ENCODE measurements around the gene DNAJC9.

Gene DNAJC9

DNA sequence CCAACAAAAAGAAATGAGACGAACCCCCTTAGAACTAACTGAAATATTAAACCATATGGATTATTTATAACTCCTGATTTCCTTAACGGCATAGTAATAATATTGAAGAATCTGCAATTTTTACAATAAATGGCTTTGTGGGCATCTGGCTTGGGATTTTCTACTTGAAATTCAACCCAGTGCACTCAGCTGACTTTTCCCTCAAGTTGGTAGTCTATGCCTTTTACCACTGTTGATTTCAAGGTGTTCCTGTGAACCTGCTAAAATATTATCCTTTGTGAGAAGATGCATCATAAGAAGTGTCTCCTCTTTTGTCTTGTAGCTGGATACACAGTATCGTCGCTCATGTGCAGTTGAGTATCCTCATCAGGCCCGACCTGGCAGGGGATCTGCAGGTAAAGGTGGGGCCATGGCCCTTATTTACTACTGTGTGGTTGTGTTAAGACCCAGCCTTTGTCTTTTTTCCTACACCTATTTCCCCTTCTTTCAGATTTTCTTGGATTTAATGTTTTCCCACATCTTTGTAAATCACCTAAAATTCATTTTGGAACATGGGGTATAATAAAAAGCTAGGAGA, 8.0 kb downstream of the DNAJC9 start:
- Histone ChIP-seq H3K27me3 (ENCODE audit: control insufficient read depth, low read length) (no peaks in the 10 kb centered on the region), H3K9me2 (replicated peaks; ENCODE audit: control insufficient read depth, low read length) (no peaks in the 10 kb centered on the region), H3K4me3 (ENCODE audit: low read length) (no peak overlapping the region), H3K4me2 (ENCODE audit: low read length) (no peak overlapping the region), H3K79me2 (ENCODE audit: control insufficient read depth, low read length) (peaks cover 20% of the 10 kb centered on the region), H3K4me1 (ENCODE audit: control insufficient read depth, low read length) (peaks cover 7% of the 10 kb centered on the region), H4K20me1 (ENCODE audit: control insufficient read depth, insufficient read depth, low read depth, low read length) (peaks cover 4% of the 10 kb centered on the region; the same call in 1 of the 2 replicates), H3K27ac (ENCODE audit: low read depth, low read length) (no peak overlapping the region), H3K36me3 (ENCODE audit: control insufficient read depth, low read length) (peaks cover 86% of the 10 kb centered on the region), H3K9me3 (ENCODE audit: control insufficient read depth, insufficient read depth, low read length) (no peaks in the 10 kb centered on the region), H3F3A (ENCODE audit: control insufficient read depth, insufficient read depth) (peaks cover 15% of the 10 kb centered on the region; the same call in 1 of the 2 replicates)
- TF ChIP-seq, protein P1, sequence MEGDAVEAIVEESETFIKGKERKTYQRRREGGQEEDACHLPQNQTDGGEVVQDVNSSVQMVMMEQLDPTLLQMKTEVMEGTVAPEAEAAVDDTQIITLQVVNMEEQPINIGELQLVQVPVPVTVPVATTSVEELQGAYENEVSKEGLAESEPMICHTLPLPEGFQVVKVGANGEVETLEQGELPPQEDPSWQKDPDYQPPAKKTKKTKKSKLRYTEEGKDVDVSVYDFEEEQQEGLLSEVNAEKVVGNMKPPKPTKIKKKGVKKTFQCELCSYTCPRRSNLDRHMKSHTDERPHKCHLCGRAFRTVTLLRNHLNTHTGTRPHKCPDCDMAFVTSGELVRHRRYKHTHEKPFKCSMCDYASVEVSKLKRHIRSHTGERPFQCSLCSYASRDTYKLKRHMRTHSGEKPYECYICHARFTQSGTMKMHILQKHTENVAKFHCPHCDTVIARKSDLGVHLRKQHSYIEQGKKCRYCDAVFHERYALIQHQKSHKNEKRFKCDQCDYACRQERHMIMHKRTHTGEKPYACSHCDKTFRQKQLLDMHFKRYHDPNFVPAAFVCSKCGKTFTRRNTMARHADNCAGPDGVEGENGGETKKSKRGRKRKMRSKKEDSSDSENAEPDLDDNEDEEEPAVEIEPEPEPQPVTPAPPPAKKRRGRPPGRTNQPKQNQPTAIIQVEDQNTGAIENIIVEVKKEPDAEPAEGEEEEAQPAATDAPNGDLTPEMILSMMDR (IDR thresholded peaks at IDR 0.05; ENCODE audit: low read depth, low read length, poor library complexity, severe bottlenecking), result no peak
- no peak for TF ChIP-seq EZH2phosphoT487 (IDR thresholded peaks at IDR 0.05; ENCODE audit: borderline replicate concordance, low read length)

DNA sequence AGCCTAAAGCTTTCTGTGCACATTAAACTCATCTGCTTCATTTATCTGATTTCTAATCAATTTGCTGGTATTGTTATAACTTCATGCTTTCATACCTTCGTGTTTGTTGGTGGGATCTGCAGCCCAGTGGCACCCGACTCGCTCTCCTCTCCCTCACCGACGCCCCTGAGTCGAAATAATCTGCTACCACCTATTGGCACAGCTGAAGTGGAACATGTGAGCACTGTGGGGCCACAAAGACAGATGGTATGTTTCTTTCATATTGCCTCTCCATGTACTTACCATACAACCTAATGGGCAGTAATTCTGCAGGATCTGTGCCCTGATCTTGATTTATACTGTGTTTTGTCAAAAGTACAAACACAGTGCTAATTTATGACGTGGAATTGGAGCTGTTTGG, 12.4 kb downstream of the DNAJC9 start:
- no peaks in the 10 kb centered on the region for H3K9me2 ChIP-seq (replicated peaks; ENCODE audit: control insufficient read depth, low read length)
- no peaks in the 10 kb centered on the region for H3K9me3 ChIP-seq (ENCODE audit: control insufficient read depth, insufficient read depth, low read length)
- no peaks in the 10 kb centered on the region for H3K4me1 ChIP-seq (ENCODE audit: control insufficient read depth, low read length)
- H3F3A ChIP-seq (ENCODE audit: control insufficient read depth, insufficient read depth), result peaks cover 23% of the 10 kb centered on the region; the same call in 1 of the 2 replicates
- H3K79me2 ChIP-seq (ENCODE audit: control insufficient read depth, low read length), result no peaks in the 10 kb centered on the region
- H3K36me3 ChIP-seq (ENCODE audit: control insufficient read depth, low read length), result peaks cover 60% of the 10 kb centered on the region
- H3K4me3 ChIP-seq (ENCODE audit: low read length), result no peak overlapping the region
- no peak for TF ChIP-seq EZH2phosphoT487 (IDR thresholded peaks at IDR 0.05; ENCODE audit: borderline replicate concordance, low read length)
- TF ChIP-seq, protein P1 (IDR thresholded peaks at IDR 0.05; ENCODE audit: low read depth, low read length, poor library complexity, severe bottlenecking), result no peak
- no peaks in the 10 kb centered on the region for H3K27me3 ChIP-seq (ENCODE audit: control insufficient read depth, low read length)
- H3K4me2 ChIP-seq (ENCODE audit: low read length), result no peak overlapping the region
- no peaks in the 10 kb centered on the region for H4K20me1 ChIP-seq (ENCODE audit: control insufficient read depth, insufficient read depth, low read depth, low read length)
- no peak overlapping the region for H3K27ac ChIP-seq (ENCODE audit: low read depth, low read length)

DNA sequence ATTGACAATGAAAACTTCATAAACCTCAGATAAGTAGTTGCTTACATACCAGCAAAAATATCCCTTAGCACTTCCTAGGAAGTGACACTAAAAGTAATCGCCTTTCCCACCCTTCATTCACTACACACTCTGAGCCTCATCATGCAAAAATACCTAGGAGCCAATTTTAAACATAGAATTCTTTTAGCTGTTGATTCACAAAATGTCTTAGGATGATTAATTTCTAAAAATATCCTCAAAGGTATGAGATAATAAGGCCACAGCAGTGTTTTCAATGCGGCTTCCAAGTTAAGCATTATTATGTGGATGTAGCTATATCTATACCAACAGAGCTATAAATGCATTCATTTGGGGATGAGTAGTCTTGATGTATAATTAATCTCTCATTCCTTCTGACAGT, 13.2 kb downstream of the DNAJC9 start:
- Histone ChIP-seq H3K27ac (ENCODE audit: low read depth, low read length) (no peak overlapping the region), H3K9me3 (ENCODE audit: control insufficient read depth, insufficient read depth, low read length) (no peaks in the 10 kb centered on the region), H3K4me3 (ENCODE audit: low read length) (no peak overlapping the region), H4K20me1 (ENCODE audit: control insufficient read depth, insufficient read depth, low read depth, low read length) (no peaks in the 10 kb centered on the region), H3K36me3 (ENCODE audit: control insufficient read depth, low read length) (peaks cover 52% of the 10 kb centered on the region), H3K4me1 (ENCODE audit: control insufficient read depth, low read length) (no peaks in the 10 kb centered on the region), H3K79me2 (ENCODE audit: control insufficient read depth, low read length) (no peaks in the 10 kb centered on the region), H3K27me3 (ENCODE audit: control insufficient read depth, low read length) (no peaks in the 10 kb centered on the region), H3F3A (ENCODE audit: control insufficient read depth, insufficient read depth) (peaks cover 19% of the 10 kb centered on the region; the same call in 1 of the 2 replicates), H3K9me2 (replicated peaks; ENCODE audit: control insufficient read depth, low read length) (no peaks in the 10 kb centered on the region), H3K4me2 (ENCODE audit: low read length) (no peak overlapping the region)
- TF ChIP-seq, protein P1 (IDR thresholded peaks at IDR 0.05; ENCODE audit: low read depth, low read length, poor library complexity, severe bottlenecking), result no peak

Measured in DOHH2 (cell line).